Activated gamma-delta T cell treated with anti-CD3 and anti-CD28 coated beads, Interleukin-2, amount 50 U/mL, for 16 hours (primary cell): ENCODE data around the gene TMEM61.
A peak's percentile ranks its signal among the peaks of the same experiment; 100 is the strongest.

Experiments
- DNase-seq: peaks from one replicate; pipeline ENCODE4 v3.0.0-alpha.2; 2020; ENCODE audit warnings: low read depth

TMEM61 gene

DNA sequence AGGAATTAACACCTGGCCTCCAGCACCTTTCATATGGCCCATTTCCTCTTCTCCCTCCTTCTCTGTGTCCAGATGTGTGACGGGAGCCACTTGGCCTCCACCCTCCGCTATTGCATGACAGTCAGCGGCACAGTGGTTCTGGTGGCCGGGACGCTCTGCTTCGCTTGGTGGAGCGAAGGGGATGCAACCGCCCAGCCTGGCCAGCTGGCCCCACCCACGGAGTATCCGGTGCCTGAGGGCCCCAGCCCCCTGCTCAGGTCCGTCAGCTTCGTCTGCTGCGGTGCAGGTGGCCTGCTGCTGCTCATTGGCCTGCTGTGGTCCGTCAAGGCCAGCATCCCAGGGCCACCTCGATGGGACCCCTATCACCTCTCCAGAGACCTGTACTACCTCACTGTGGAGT lies 5.6 kb downstream of the TMEM61 start:
- no peak for DNase-seq

DNA sequence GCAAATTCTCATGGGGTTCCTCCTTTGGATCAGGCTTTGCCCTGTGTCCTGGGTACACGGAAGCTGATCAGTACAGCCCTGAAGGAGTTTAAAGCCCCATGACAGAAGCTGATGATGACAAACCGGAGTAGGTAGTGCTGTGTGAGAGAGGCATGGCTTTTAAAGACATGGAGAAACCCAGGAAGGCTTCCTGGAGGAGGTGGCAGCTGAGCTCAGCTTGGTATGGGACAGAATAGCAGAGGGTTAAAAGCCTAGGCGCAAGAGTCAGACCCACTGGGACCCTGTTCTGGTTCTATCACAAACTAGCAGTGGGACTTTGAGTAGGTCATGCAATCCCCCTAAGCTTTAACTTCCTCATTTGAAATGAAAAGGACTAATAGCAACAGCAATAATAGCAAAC lies 6.1 kb downstream of the TMEM61 start:
- no peak for DNase-seq

DNA sequence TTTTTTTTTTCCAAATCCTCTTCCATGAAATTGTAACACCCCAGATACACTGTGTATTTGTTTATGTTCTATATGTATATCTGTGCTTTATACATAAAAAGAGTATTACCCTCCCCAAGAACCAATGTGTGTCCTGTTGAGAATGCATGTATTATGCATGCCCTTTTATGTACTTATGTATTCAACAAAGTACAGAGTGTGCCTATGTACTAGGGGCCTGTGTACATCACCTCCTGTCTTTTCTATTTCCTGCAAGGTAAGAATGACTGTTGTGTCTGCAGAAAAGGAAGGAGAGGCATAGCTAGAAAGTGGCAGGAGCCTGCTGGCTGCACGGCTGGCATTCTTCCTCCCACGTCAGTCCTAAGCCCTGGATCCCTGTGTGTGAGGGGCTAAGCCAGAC lies 7.0 kb downstream of the TMEM61 start:
- DNase-seq, result no peak

DNA sequence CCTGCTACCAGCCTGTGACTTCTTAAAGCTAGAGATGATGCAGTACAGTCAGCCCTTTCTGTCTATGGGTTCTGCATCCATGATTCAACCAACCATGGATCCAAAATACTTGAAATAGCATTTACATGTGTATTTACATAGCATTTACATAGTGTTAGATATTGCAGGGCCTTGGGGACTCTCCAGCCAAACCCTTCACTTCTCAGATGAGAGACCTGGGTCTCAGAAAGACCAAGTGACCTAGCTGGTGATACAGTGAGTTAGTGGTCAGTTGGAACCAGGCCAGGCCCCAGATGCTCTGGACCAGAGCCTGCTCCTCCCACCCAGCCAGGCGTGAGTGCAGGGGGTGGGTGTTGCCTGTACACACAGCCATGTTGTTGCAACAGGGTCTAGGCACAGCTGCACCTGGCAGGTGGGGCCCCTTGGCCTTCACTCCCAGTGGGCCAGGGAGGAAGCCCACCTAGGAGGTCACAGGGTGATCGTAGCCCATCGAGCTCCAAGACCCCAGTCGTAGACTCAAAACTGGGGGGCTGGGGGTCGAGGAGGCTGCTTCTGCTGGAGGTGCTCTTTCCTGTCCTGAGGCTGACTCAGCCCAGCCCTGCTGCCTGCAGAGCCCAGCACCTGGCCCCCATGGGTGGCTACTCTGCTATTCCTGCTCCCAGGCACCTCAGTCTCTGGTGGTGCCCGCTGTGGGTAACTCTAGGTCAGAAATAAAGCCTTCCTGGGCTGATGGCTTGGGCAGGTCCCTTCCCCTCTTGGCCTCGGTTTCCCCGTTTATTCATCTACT lies 7.7 kb downstream of the TMEM61 start:
- no peak for DNase-seq

DNA sequence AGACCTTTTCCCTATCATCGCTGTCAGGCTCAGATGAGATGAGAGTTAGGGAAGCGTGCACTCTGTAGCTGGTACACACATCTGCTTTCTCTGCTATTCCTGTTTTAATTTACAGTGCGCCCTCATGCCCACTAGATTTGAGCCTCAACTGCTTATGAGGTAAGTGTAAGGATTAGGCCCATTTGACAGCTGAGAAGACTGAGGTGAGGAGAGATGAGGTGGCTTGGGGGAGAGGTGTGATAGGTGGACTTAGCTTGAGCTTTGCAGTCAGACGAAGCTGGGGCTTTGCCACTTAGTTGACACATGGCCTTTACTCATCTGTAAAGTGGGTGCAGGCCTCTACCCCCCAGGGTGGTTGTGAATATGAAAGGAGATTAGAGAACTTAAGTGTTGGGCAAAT lies 8.5 kb downstream of the TMEM61 start:
- no peak for DNase-seq

DNA sequence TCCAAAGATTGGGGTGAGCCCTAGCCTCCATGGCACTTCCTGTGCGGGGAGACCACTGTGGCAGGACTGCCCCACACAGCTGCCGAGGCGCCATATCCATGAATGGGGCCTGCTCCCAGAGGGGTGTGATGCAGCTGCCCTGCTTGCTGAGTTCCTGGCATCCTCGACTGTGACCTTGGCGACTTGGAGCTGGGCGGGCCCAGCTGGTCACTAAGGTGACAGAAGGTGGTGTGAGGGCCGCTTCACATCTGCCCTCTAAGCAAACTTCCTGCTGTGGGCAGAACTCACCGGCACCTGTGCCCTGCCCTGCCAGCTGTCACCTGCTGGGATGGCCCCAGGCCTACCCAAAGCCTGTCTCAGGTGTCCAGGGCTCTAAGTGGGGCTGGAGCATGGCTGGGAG lies 9.0 kb downstream of the TMEM61 start:
- DNase-seq, result no peak

DNA sequence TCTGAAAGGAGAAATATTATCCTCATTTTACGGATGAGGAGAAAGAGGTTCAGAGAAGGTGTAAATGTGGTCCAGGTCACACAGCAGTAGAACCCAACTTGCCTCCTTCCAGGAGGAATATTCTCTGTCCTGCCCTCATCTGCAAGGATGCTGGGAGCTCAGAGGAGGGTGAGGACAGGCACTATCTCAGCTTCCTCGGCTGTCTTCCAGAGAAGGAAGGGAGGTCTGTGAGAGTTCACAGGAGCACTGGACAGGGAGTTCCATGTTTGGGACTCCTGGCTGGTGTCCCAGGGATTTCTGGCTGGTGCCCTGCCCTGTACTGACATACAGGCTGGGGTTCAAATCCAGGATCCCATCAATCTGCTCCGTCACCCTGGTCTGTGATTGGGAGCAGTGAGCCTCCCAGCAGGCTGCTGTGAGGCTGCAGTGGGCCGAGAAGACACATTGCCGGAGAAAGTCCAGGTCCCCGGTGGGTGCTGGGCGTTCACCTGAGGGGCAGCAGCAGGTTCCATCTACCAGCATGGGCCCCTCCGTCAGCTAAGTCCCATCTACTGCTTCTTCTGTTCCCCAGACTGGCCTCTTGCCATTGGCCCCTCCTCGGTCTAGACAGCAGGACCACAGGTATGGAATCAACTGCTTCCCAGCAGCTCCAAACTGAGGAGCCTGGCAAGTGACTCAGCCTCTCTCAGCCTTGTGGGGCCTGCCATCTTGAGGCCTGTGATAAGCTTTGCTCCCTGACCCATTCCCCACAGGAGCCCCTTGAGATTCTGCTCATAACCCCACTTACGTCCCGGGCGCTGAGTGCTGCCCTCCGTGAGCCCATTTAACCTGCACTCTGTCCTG lies 9.8 kb downstream of the TMEM61 start:
- DNase-seq, result no peak

DNA sequence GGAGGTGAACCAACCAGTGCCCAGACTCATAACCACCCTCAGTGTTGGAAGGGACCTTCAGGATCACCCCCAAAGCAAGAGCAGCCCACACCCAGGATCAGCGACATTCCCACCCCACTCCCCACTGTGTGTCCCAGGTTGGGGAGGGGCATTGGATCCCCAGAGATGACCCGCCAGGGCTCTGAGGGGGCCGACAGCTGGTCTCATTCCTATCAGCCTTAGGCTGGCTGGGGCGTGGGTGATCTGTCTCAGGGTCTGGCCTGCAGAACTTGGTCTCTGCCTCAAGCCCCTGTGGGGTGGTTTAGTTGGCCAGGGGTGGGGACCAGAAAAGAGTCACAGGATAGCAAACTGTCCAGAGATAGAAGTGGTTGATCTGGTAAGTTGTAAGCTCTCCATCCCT lies 10.5 kb downstream of the TMEM61 start:
- DNase-seq, result no peak

DNA sequence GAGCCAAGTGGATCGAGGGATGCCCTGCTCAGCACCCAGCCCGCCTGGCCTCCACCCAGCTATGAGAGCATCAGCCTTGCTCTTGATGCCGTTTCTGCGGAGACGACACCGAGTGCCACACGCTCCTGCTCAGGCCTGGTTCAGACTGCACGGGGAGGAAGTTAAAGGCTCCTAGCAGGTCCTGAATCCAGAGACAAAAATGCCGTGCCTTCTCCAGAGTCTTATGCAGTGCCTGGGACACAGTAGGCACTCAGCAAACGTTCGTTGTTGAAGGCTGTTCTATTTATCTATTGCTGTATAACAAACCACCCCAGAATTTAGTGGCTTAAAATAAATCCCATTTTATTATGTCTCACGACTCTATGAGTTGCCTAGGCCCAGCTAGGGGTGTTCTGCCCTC lies 11.5 kb downstream of the TMEM61 start:
- DNase-seq, result no peak

DNA sequence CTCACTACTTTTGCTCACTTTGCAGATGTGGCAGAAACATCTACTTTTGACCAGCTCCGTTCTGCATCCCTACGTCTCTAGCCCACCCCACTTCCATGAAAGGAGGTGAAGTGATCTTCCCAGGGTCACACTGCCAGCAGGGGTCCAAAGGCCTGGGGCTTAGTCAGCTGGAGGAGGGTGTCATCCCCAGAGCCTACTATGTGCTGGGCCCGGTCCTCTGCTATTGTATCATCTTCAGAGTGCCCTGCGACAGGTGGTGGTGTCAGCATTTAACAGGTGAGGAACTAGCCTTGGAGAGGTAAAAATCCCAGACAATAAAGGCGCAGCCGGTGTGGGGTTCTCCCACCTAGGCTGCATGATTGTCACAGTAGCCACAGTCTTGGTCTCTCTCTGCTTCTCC lies 12.7 kb downstream of the TMEM61 start:
- DNase-seq, result no peak

DNA sequence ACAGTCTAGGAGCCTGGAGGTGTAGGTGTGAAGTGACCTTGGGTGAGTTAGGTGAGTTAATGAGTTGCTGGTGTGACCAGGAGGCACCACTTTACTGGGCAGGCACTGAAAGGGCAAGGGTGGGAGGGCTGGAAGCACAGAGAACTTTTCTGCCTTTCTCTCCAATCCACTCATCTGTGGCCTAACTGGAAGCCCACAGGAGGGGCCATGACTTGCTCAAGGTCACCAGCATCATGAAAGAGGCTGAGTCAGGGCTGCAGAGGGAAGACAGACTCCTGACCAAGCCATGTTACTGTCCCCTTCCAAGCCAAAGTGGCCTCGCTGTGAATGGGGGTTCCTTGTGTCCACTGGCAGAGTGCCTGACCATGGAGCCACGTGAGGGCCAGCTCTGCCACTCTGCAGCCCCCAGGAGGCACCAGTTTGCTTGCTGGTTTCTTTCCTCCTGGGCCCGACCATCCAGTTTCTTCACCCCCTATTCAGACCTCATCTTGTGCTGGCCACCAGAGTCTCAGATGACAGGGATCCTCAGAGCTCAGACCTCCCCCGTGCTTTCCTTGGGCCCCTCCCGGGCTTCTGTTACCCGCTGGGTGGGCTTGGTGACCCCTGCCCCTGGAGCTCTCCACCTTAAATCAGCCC lies 14.0 kb downstream of the TMEM61 start:
- no peak for DNase-seq

DNA sequence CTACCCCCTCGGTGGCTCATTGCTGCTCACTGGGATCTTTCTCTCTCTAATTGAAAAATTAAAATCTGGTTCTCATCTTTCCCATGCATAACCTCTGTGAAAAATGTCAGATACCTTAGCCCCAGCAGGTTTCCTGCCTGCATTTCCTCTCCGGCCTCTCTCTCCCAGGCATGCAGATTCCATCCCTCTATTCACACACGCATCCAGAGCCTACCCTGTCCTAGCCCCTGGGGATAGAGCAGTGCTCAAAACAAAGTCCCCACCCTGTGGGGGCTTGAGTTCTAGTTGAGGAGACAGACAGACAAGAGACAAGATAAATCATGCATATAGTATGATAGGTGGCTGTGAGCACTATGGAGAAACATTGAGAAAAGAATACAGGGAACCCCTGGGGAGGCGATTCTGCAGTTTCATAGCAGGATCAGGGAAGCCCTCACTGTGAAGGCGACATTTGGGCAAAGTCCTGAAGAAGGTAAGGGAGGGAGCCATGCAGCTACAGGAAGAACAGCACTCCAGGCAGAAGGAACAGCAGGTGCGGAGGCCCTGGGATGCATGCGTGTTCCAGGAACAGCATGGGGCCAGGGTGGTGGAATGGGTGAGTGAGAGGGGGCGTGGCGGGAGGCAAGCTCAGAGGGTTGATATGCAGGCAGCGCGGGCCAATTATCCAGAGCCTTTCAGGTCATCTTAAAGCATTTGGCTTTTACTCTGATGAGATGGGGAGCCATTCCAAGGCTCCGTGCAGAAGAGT lies 14.8 kb downstream of the TMEM61 start:
- DNase-seq, result no peak

DNA sequence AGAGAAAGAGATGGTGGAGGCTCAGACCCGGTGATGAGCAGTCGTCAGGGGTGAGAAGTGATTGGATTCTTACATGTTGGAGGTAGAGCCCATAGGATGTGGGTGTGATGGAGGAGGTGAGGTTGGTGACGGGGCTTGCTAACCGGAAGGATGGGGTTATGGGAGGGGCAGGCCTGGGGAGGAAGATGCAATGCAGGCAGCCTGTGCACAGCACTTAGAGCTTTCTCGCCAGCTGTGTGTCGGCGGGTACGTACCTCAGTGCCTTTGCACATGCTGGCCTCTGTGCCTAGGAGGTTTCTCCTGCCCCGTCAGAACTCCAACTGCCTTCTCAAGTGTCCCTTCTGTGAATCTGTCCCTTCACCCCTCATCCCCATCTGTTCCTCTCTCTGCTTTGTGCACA lies 15.4 kb downstream of the TMEM61 start:
- DNase-seq, result peak; percentile 9

DNA sequence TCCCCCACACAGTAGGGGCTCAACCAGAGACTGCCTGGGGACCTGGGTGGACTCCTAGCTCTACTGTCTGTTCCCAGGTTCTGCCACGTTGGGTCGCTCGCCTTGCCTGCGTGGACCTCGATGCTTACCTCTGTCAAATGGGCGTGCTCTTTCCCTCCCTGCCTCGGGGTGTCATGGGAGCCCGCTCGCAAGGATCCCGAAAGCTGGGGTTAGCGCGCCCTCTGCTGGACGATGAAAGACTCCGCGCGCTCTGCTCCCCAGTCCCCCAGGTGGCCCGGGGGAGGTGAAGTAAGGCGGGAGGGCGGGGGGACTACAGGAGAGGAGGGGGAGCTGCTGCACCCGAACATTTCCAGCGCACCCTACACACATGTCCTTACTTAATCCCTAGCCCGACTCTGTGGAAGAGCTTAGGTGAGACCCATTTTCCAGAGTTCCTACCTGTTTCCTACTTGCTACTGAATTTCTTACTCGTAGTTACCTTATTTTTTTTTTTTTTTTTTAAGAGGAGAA lies 16.0 kb downstream of the TMEM61 start:
- peak; percentile 56 for DNase-seq

DNA sequence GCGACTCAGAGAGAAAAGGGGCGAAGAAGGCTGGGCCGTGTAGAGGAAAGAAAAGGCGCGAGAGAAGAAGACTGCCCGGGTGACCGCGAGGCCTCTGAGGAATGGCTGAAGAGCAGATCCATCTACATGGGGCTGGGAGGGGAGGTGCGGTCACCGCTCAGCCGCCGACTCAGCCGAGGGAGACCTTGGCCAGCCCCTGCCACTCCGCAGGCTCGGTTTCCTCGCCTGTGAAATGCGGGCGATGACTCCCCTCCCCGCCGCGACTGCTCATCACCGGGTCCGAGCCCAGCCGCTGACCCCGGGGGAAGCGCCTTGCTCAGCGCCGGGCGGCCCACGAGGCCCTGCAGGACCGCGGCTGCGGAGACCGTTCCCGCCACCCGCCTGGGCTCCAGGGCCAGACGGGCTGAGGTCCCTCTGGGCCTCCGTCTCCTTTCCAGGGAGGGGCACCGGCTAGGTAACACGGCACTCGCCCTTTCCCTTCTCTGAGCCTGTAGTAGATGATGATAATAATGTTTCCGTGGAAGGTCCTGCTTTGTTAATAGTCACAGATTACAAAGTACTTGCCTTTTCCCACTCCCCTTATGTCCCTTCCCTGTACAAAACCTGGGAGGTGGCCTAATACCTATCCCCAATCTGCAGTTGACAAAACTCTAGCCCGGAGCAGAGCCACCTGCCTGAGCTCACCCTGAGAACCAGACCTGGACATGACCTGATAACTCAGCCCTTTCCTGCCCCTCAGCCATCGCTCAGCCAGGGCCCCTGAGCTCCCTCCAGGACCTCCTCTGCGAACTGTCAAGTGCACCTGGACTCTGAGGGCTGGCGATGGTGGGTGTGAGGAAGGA lies 16.7 kb downstream of the TMEM61 start:
- DNase-seq, result no peak

DNA sequence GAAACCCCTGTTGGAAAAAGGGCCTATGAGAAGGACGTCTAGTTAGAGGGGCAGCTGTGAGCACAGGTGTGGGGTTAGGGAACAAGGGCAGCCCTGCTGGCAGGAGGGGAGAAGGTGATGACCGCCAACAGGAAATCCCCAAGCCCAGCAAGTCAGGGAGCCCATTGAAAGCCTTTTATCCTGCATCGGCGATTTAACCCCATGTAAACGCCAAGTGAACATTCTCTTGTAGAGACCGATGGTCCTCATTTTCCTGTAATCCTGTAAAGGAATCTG lies 17.2 kb downstream of the TMEM61 start:
- no peak for DNase-seq

DNA sequence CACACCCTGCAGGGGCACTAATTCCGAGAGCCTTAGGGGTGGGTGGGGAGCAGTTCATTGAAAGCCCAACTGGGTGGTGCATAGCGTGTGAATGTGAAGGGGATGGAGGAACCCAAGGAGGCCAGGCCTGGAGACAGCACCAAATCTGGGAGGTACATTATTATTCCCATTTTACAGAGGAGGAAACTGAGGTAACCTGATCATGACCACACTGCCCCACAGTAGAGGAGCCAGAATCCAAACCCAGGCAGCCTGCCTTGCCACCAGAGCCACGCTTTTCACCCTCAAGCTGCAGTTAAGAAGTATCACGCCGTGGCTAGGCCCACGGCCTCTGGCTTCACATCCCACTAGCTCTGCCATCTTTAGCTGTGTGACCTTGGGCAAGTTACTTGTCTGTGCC lies 17.7 kb downstream of the TMEM61 start:
- DNase-seq, result no peak

DNA sequence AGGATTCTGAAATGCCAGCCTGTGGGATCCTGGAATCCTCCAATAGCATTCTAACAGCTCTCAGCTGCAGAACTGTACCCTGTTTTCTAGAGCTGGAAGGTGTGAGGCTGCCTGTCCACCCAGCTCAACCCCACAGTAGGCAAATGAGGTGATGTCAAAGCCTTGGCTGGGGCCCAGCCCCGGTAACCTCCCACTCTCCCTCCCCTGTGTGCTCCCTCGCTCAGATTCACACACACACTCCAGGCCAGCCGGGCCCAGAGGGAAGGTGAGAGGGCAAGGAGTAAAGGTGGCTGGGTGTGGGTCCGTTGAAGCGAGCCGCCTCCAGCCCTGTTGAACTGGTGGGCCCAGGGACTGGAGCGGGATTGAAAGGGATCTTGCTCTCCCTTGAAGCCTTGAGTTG lies 18.2 kb downstream of the TMEM61 start, which contains the start of gene BSND:
Gene BSND (plus strand): TSS at position 257 of the 400 bp plus-strand sequence. CDS start 254 bp downstream, outside the sequence.
- DNase-seq, result no peak

DNA sequence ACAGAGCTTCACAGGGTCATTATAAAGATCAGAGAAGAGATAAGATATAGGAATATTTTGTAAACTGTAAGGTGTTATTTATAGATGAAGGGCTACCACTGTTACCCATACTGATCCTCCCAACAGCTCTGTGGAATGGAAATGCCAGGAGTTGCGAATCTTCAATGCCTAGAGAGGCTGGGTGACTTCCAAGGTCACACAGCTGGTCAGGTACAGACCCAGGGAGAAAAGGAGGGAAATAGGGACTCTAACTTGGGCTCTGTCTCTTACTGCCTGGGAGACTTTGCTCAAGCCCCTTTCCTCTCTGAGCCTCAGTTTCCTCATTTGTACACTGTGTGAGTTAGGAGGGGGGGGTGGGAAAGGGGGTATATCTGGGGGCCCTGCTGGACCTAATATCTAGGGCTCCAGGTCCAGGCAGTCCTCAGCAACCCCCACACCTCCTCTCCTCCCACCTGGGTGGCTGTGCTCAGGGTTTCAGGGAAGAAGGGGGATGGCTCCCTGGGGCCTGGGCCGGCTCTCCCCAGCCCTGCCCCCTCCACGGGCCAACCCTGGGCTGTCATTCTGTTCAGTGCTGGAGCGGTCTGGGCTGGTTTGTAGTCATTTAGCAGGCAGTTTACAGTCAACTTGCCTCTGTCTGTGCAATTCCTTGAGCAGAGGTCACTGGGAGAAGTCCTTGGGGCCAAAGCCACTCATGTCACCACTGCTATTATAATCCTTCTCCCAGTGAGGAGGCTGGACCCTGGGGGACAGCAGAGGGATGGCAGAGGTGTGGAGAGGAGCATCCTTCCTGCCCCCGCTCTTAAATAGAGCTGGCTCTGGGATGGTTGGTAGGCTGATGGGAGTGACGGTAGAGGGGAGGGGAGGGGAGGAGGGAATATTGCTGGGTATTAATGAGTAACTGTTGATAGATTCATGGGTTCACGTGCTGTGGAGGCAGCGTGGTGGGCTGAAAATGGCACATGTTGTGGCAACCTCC lies 20.0 kb downstream of the TMEM61 start:
- no peak for DNase-seq

DNA sequence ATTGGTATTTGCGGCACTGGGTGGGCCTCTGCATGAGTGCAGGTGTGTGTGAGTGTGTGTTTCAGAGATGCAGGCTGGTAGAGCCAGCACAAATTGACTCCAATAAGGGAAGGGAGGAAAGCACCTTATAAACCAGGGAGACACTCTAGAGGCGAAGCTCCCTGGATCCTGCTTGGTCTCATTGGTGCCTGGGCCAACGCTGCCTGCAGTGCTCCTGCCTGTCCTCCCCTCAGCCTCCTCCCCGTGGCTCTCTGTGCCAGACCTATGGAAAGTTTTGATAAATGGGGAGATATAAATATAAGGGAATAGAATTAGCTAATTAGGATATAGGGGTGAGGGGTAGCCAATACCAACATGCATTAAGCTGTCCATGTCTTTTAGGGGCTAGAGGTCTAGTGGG lies 20.9 kb downstream of the TMEM61 start:
- no peak for DNase-seq
